GM12801 (cell line): Measurements from ENCODE around the gene SLC38A11.

Experiments
- CTCF ChIP-seq: IDR thresholded peaks from one replicate; pipeline ENCODE4 v1.5.1; 2011; ENCODE audit warnings: control low read depth; ENCODE audit not compliant: insufficient read length; ENCODE audit errors: extremely low read depth

Gene SLC38A11

DNA sequence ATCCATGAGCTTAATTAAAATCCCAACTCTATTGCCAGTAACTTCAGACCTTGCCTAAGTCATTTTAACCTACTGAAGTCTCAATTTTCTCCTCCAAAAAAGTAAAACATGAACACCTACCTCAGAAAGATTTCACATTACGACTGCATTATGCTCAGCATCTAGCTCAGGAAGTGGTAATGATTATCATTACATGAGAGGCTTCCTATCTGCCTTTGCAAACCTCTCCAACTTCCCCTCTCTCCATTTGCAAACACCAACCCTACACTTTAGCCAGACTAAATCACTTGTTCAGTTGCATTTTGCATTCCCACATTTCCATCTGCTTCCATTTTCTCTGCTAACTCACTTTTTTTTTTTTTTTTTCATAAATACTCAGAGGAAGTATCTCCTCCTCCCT lies 6.8 kb downstream of the SLC38A11 start:
- no peak for TF ChIP-seq CTCF

DNA sequence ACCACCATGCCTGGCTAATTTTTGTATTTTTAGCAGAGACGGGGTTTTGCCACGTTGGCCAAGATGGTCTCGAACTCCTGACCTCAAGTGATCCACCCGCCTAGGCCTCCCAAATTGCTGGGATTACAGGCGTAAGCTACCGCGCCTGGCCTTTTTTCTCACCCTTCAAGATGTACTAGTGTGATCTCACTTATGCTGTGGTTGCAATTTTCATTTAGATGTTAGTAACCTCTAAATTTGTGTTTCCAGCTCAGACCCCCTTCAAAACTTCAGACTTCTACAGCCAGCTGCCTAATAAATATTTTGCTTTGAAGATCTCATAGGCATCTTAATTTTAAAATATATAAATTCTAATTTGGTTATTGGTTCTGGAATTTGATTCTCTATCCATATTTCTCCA lies 8.0 kb downstream of the SLC38A11 start:
- no peak for TF ChIP-seq CTCF

- no peak for TF ChIP-seq CTCF
Observed at GRCh38 chr2:164943289-164943688, 12.0 kb downstream of the SLC38A11 start.

DNA sequence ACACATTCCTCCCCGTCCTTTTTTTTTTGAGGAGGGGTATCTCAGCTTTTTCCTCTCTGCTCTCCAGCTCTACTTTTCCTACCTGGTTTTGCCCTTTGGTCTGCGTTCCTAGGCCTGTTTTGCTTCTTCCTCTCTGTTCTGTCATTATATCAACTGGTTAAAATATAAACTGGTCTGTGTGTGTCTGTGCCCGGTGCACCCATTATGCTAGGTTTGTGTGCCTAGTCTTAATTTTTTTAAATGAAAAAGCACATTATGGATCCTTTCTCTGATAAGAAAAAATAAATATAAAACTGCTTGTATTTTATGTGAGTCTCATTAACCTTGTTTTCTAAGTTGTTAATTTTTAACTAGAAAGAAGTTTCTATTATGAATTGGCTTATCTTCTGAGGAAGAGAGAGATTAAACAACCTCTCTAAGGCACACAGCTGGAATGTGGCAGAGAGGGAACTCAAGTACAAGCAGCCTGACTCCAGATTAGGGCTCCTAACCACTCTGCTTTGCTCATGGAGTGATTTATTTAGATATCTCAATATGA lies 17.4 kb downstream of the SLC38A11 start:
- no peak for TF ChIP-seq CTCF

DNA sequence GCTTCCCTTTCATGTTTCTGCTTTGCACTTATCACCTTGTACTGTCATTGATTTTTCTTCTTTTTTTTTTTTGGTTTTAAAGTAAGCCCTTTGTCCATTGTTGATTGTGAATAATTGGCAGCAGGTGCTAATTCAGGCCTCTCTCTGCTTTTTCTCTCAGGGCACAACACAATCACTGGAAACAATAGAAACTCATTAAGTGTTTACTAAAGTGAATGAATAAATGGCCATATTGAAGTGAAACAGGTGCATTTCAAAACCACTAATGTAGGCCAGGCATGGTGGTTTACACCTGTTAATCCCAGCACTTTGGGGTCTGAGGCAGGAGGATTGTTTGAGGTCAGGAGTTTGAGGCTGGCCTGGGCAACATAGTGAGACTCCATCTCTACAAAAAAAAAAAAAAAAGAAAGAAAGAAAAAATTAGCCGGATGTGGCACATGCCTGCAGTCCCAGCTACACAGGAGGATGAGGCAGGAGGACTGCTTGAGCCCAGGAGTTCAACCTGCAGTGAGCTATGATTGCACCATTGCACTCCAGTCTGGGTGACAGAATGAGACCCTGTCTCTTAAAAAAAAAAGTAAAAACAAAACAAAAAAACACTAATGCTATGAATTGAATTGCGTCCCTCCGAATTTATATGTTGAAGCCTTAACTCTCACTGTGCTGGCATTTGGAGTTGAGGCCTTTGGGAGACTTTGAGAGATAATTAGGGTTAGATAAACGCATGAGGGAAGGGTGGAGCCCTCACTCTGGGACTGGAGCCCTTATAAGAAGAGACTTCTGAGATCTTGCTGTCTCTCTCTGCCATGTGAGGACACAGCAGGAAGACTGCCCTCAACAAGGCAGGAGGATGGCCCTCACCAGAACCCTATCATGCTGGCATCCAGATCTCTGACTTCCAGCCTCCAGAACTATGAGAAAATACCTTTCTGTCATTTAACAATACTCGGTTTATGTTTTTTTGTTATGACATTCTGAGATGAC lies 19.9 kb downstream of the SLC38A11 start:
- no peak for TF ChIP-seq CTCF

GRCh38 chr2:164934401-164935117 lies 20.8 kb downstream of the SLC38A11 start:
- TF ChIP-seq CTCF: no peak

GRCh38 chr2:164933671-164934189 lies 21.6 kb downstream of the SLC38A11 start:
- no peak for TF ChIP-seq CTCF
